Measurements from ENCODE around the gene RRP1B. TPM values are rescaled to one million over a fixed set of nuclear protein-coding genes. Genes with fewer than 3 reads are reported as not detected.
A peak's percentile ranks its signal among the peaks of the same experiment; 100 is the strongest.

The RRP1B gene
- total and polyA plus RNA-seq, 9 of the 15 experiments (the other 6 are each of a cell fraction or from before 2014, with no cell fraction given): 6.8 to 66.6 (median 41.9) TPM

GRCh38 chr21:43720539-43721166 is 61.3 kb downstream of the RRP1B start (continued):
- TF ChIP-seq ZNF277 (CRISPR knock-in tag; IDR thresholded peaks at IDR 0.05; ENCODE audit: borderline replicate concordance): no peak
- 0 out of 4 replicates have a peak, but pooled peaks of 1 of the 2 experiments have one; percentile 53 for TF ChIP-seq ZNF639 (CRISPR knock-in tag; conservative IDR thresholded peaks at IDR 0.05 in 1 of 2, IDR thresholded peaks at IDR 0.05 in 1 of 2)
- no peak for TF ChIP-seq ATF2 (CRISPR knock-in tag; IDR thresholded peaks at IDR 0.05)
- no peak for TF ChIP-seq ZNF134 (CRISPR knock-in tag; conservative IDR thresholded peaks at IDR 0.05)
- no peak for TF ChIP-seq ZNF785 (CRISPR knock-in tag; IDR thresholded peaks at IDR 0.05)
- TF ChIP-seq DACH1 (IDR thresholded peaks at IDR 0.05; ENCODE audit: partially characterized antibody): no peak
- no peak for TF ChIP-seq IRF1 (CRISPR knock-in tag; IDR thresholded peaks at IDR 0.05; ENCODE audit: borderline replicate concordance)
- no peak for TF ChIP-seq ZNF592 (IDR thresholded peaks at IDR 0.05)
- TF ChIP-seq MYBL2 (IDR thresholded peaks at IDR 0.05; ENCODE audit: low read depth): no peak
- 0 out of 2 replicates have a peak, but pooled peaks have one; percentile 22 for TF ChIP-seq MYBL2 (CRISPR knock-in tag; IDR thresholded peaks at IDR 0.05; ENCODE audit: borderline replicate concordance)
- TF ChIP-seq CREB3 (tag; conservative IDR thresholded peaks at IDR 0.05; ENCODE audit: low read depth): no peak
- no peak for TF ChIP-seq ZBTB17 (CRISPR knock-in tag; IDR thresholded peaks at IDR 0.05)
- TF ChIP-seq MCM5 (IDR thresholded peaks at IDR 0.05; ENCODE audit: low read depth): no peak
- no peak for TF ChIP-seq RBM17 (IDR thresholded peaks at IDR 0.05; ENCODE audit: borderline replicate concordance, low read depth, low read length)
- TF ChIP-seq GATAD2B (IDR thresholded peaks at IDR 0.05; ENCODE audit: borderline replicate concordance): no peak

Measured in K562 (cell line).